MM.1S (cell line): ENCODE data around the gene DYRK4.

Experiments
- CTCF ChIP-seq: fragments of 300-600 bp; sonication (generic); IDR thresholded peaks from 2 replicates; pipeline ENCODE4 v1.5.1; 2016; ENCODE audit warnings: antibody characterized with exemption, low read length, mixed read lengths
- EZH2 ChIP-seq: fragments of 300-600 bp; sonication (generic); optimal IDR thresholded peaks from 2 replicates; pipeline ENCODE3; 2017; ENCODE audit warnings: low read depth, mild to moderate bottlenecking, antibody characterized with exemption, low read length, mixed read lengths
- EZH2phosphoT487 ChIP-seq: fragments of 300-600 bp; sonication (generic); IDR thresholded peaks from 2 replicates; pipeline ENCODE4 v1.6.1; 2018; ENCODE audit warnings: antibody characterized with exemption, low read length

DNA sequence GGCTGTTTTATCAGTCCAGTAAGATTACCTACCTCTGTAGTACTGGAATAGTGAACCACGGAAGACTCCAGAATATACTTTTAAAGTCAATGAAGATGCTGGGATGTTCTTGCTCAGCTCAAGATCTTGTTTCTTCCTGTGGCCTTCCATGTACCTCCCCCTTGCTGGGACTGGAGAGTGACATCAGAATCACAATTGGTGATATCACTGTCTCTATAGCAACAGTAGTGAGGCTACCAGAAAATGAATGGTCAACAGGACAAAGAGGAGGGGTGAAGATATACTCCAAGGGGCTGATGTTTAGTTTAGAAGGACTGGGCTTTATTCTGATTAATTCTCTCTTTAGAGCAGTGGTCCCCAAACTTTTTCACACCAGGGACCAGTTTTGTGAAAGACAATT lies 83.0 kb downstream of the DYRK4 start:
- TF ChIP-seq EZH2phosphoT487, result no peak
- no peak for TF ChIP-seq CTCF
- TF ChIP-seq EZH2, result no peak
